ENCODE data around the gene CHD1.
"Not testable (repeated sequence)": the region's sequence is repeated elsewhere in the genome, so short reads cannot be mapped to it uniquely, and the experiment has no call there.

GRCh38 chr5:98955888-98956287 is 27.1 kb upstream of the CHD1 start:
- TF ChIP-seq CTCF (CRISPR knock-in tag; IDR thresholded peaks at IDR 0.05); HNRNPUL1 (IDR thresholded peaks at IDR 0.05; ENCODE audit: low read depth, low read length); POLR2A (IDR thresholded peaks at IDR 0.05; ENCODE audit: insufficient read depth in 1 of 2, low read depth in 2 of 2, low read length in 2 of 2); POLR2AphosphoS5 (IDR thresholded peaks at IDR 0.05; ENCODE audit: low read depth, low read length); AFF4 (CRISPR knock-in tag; IDR thresholded peaks at IDR 0.05); ZNF576 (CRISPR knock-in tag; IDR thresholded peaks at IDR 0.05); THAP9 (CRISPR knock-in tag; IDR thresholded peaks at IDR 0.05; ENCODE audit: borderline replicate concordance); CBX2 (IDR thresholded peaks at IDR 0.05; ENCODE audit: low read depth, low read length); CBX2 (CRISPR knock-in tag; IDR thresholded peaks at IDR 0.05; ENCODE audit: low read depth); YY1 (IDR thresholded peaks at IDR 0.05; ENCODE audit: insufficient read depth, insufficient replicate concordance, low read depth, low read length); TBX2 (CRISPR knock-in tag; IDR thresholded peaks at IDR 0.05; ENCODE audit: borderline replicate concordance); CENPX (CRISPR knock-in tag; IDR thresholded peaks at IDR 0.05); USF2 (IDR thresholded peaks at IDR 0.05; ENCODE audit: low read depth, low read length); USF2 (CRISPR knock-in tag; IDR thresholded peaks at IDR 0.05; ENCODE audit: borderline replicate concordance); ZNF274 (CRISPR knock-in tag; IDR thresholded peaks at IDR 0.05); NFE2L1 (CRISPR knock-in tag; IDR thresholded peaks at IDR 0.05; ENCODE audit: borderline replicate concordance): not testable (repeated sequence)

Measured in HepG2 (cell line).